SU-DHL-6 (cell line): ENCODE data around the gene CPA4.
"Not testable (repeated sequence)": the region's sequence is repeated elsewhere in the genome, so short reads cannot be mapped to it uniquely, and the experiment has no call there.

ENCODE experiments used
- CTCF ChIP-seq: fragments of 200-600 bp; sonication (generic); IDR thresholded peaks from one replicate; pipeline ENCODE4 v1.5.1; 2017; ENCODE audit warnings: antibody characterized with exemption, mild to moderate bottlenecking, low read length, moderate library complexity; ENCODE audit not compliant: insufficient read depth, poor library complexity, severe bottlenecking
- EZH2phosphoT487 ChIP-seq: fragments of 200-600 bp; sonication (generic), shearing (Covaris generic); conservative IDR thresholded peaks from 2 replicates; pipeline ENCODE4 v1.6.1; 2018; ENCODE audit warnings: mild to moderate bottlenecking, antibody characterized with exemption, low read length, moderate library complexity, mixed read lengths

GRCh38 chr7:130246491-130246890, 46.5 kb upstream of the CPA4 start:
- TF ChIP-seq CTCF, EZH2phosphoT487: not testable (repeated sequence)
